ENCODE results near the gene ADAM10. TPM values are rescaled to one million over a fixed set of nuclear protein-coding genes. Genes with fewer than 3 reads are reported as not detected.
"Not testable (repeated sequence)": the region's sequence is repeated elsewhere in the genome, so short reads cannot be mapped to it uniquely, and the experiment has no call there.

The ADAM10 gene
- total and polyA plus RNA-seq, 2 of the 8 experiments (the other 6 are each of a cell fraction or from before 2014, with no cell fraction given), result 46.5 to 163 TPM

DNA sequence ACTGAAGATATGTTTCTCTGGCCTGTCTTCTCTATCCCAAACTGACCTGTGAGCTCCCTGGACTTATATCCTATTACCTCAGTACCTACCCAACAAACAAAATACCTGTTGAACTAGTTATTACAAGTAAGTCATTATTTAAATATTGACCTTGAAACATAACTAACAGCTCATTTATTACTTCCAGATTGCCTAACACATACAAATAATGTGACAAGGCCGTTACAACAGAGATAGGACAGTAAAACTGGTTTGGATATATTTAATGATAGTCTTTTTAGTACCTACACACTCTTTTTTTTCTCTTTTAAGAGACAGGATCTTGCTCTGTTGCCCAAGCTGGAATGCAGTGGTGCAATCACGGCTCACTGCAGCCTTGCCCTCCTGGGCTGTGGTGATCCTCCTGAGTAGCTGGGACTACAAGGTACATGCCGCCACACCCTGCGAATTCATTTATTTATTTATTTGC lies 145.0 kb downstream of the ADAM10 start (continued):
- TF ChIP-seq, protein P1, sequence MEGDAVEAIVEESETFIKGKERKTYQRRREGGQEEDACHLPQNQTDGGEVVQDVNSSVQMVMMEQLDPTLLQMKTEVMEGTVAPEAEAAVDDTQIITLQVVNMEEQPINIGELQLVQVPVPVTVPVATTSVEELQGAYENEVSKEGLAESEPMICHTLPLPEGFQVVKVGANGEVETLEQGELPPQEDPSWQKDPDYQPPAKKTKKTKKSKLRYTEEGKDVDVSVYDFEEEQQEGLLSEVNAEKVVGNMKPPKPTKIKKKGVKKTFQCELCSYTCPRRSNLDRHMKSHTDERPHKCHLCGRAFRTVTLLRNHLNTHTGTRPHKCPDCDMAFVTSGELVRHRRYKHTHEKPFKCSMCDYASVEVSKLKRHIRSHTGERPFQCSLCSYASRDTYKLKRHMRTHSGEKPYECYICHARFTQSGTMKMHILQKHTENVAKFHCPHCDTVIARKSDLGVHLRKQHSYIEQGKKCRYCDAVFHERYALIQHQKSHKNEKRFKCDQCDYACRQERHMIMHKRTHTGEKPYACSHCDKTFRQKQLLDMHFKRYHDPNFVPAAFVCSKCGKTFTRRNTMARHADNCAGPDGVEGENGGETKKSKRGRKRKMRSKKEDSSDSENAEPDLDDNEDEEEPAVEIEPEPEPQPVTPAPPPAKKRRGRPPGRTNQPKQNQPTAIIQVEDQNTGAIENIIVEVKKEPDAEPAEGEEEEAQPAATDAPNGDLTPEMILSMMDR (IDR thresholded peaks at IDR 0.05; ENCODE audit: control extremely low read depth in 1 of 3, insufficient read depth in 1 of 3, low read depth in 1 of 3, low read length in 3 of 3), result no peak
- TF ChIP-seq JUND (IDR thresholded peaks at IDR 0.05; ENCODE audit: low read length) (no peak), EZH2 (IDR thresholded peaks at IDR 0.05; ENCODE audit: low read depth, low read length, severe bottlenecking) (no peak)

DNA sequence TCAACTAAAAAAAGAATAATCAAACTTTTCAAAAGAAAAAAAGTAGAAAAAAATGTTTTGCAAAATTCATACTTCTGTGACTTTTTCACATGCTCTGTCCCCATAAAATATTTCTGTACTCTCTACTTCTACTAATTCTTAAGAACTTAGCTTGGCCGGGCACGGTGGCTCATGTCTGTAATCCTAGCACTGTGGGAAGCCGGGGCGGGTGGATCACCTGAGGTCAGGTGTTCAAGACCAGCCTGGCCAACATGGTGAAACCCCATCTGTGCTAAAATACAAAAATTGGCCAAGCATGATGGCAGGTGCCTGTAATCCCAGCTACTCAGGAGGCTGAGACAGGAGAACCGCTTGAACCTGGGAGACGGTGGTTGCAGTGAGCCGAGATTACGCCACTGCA lies 145.6 kb downstream of the ADAM10 start:
- H3K9ac ChIP-seq (replicated peaks in 1 of 4; ENCODE audit: extremely low read depth in 1 of 4, low read depth in 3 of 4, low read length in 3 of 4); H3K4ac ChIP-seq (replicated peaks; ENCODE audit: insufficient read length, low read depth, low read length); H3K23ac ChIP-seq (ENCODE audit: insufficient read length); H2AK5ac ChIP-seq (ENCODE audit: low read depth, low read length); H4K5ac ChIP-seq (ENCODE audit: insufficient read length, low read depth, low read length); H4K8ac ChIP-seq (ENCODE audit: extremely low read depth, insufficient read depth, low read length); FAIRE-seq; H3K23me2 ChIP-seq (ENCODE audit: low read depth, low read length); H3K27me3 ChIP-seq (replicated peaks in 1 of 4; ENCODE audit: control insufficient read depth in 3 of 4, extremely low read depth in 1 of 4, insufficient read depth in 3 of 4, low read length in 3 of 4); H4K91ac ChIP-seq (replicated peaks; ENCODE audit: insufficient read length, low read length); H2AFZ ChIP-seq (ENCODE audit: low read length); H2BK20ac ChIP-seq (ENCODE audit: low read length); H3K79me2 ChIP-seq (ENCODE audit: control insufficient read depth in 1 of 2, insufficient read depth in 2 of 2, low read length in 2 of 2); H4K20me1 ChIP-seq (replicated peaks in 1 of 2; ENCODE audit: control insufficient read depth in 1 of 2, insufficient read depth in 2 of 2, low read length in 2 of 2); H3K18ac ChIP-seq (ENCODE audit: extremely low read depth, low read length); H3K14ac ChIP-seq (ENCODE audit: insufficient read length); H2BK120ac ChIP-seq (replicated peaks; ENCODE audit: low read depth, low read length); H3K79me1 ChIP-seq (ENCODE audit: low read depth, low read length); DNase-seq (ENCODE audit: low read depth in 1 of 2, low spot score in 2 of 2); H3K27ac ChIP-seq (ENCODE audit: low read depth, low read length); H3K4me3 ChIP-seq (ENCODE audit: extremely low read depth in 1 of 4, insufficient read depth in 2 of 4, low read depth in 3 of 4, low read length in 4 of 4); POLR2A ChIA-PET (ENCODE audit: partially characterized antibody); H3K56ac ChIP-seq (replicated peaks; ENCODE audit: insufficient read length, low read depth, low read length); H2BK12ac ChIP-seq (ENCODE audit: low read depth, low read length); H3K9me3 ChIP-seq (ENCODE audit: insufficient read depth in 2 of 2, low read depth in 1 of 2, low read length in 1 of 2); H3K36me3 ChIP-seq (ENCODE audit: control insufficient read depth in 2 of 4, insufficient read depth in 4 of 4, low read length in 3 of 4); H3K4me1 ChIP-seq (replicated peaks in 1 of 4; ENCODE audit: control insufficient read depth in 3 of 4, insufficient read depth in 4 of 4, low read length in 3 of 4); H2BK5ac ChIP-seq (ENCODE audit: low read depth, low read length); H3K4me2 ChIP-seq (ENCODE audit: insufficient read depth in 1 of 2, low read depth in 2 of 2, low read length in 2 of 2); H2BK15ac ChIP-seq (ENCODE audit: low read length): not testable (repeated sequence)
- CTCF ChIA-PET (ENCODE audit: partially characterized antibody), result interaction anchor here (0.9 to 1.7 kb wide), 2 partner anchors 10 to 15 kb away, joined by 3 to 8 read pairs; no protein-coding TSS in a partner anchor
- WGBS, 2 experiments (ENCODE audit: extremely low coverage in 1 of 2, insufficient coverage in 1 of 2, insufficient read length in 1 of 2, insufficient replicate concordance in 2 of 2, low coverage in 1 of 2, low lambda C conversion rate in 2 of 2, missing lambda C conversion rate in 1 of 2), result 93% methylated on average over 8 of the region's 8 CpGs; no CpG with 5 or more reads in 1 of the 2 experiments

All from H1 (cell line).